Liver (tissue), 9 donors: ENCODE data around the gene KIAA1755. TPM values are rescaled to one million over a fixed set of nuclear protein-coding genes. Genes with fewer than 3 reads are reported as not detected.

Source experiments
- DNase-seq: peaks from one replicate; pipeline ENCODE4 v3.0.0-alpha.2; 2017; ENCODE audit warnings: low spot score
- H3K27ac ChIP-seq, 2 donors: one replicate each; pipeline ENCODE4 v1.7.0; 2013; ENCODE audit warnings: inconsistent platforms in 2 of 2, low read length in 2 of 2, control low read depth in 1 of 2, low read depth in 1 of 2, mild to moderate bottlenecking in 1 of 2
- H3K27me3 ChIP-seq, 4 donors: one replicate each; pipeline versions ENCODE4 v1.6.1 to v1.7.0; 2013; ENCODE audit warnings: low read length in 3 of 4, inconsistent platforms in 1 of 4, mild to moderate bottlenecking in 1 of 4, moderate library complexity in 1 of 4; ENCODE audit not compliant: control insufficient read depth in 4 of 4, insufficient read depth in 4 of 4
- H3K36me3 ChIP-seq, 4 donors: one replicate each; pipeline versions ENCODE4 v1.6.1 to v1.7.0; 2013; ENCODE audit warnings: low read length in 3 of 4, mild to moderate bottlenecking in 3 of 4, low read depth in 1 of 4, moderate library complexity in 1 of 4; ENCODE audit not compliant: control insufficient read depth in 4 of 4, insufficient read depth in 3 of 4
- H3K4me1 ChIP-seq, 4 donors: one replicate each; pipeline versions ENCODE4 v1.6.1 to v1.7.0; 2013; ENCODE audit warnings: low read length in 3 of 4, mild to moderate bottlenecking in 3 of 4, moderate library complexity in 1 of 4; ENCODE audit not compliant: control insufficient read depth in 4 of 4, insufficient read depth in 4 of 4
- H3K4me3 ChIP-seq, 3 donors: one replicate each; pipeline versions ENCODE4 v1.6.1 to v1.7.0; 2013; ENCODE audit warnings: low read length in 3 of 3, control low read depth in 1 of 3, low read depth in 1 of 3, mild to moderate bottlenecking in 1 of 3
- H3K9ac ChIP-seq, 2 donors: one replicate each; pipeline ENCODE4 v1.7.0; 2013; ENCODE audit warnings: low read length in 2 of 2, mild to moderate bottlenecking in 2 of 2, moderate library complexity in 2 of 2, control low read depth in 1 of 2, low read depth in 1 of 2
- H3K9me3 ChIP-seq, 4 donors: one replicate each; pipeline versions ENCODE4 v1.6.1 to v1.7.0; 2013; ENCODE audit warnings: low read length in 3 of 4; ENCODE audit not compliant: control insufficient read depth in 4 of 4
- EGR1 ChIP-seq, 2 donors: IDR thresholded peaks; 2 replicates each; pipeline ENCODE4 v1.6.1; 2016 to 2018; ENCODE audit warnings: antibody characterized with exemption in 2 of 2, low read depth in 2 of 2
- FOXA1 ChIP-seq: IDR thresholded peaks from 2 replicates; pipeline ENCODE4 v1.6.1; 2016; ENCODE audit warnings: antibody characterized with exemption
- FOXA2 ChIP-seq: IDR thresholded peaks from 2 replicates; pipeline ENCODE4 v1.6.1; 2016; ENCODE audit warnings: antibody characterized with exemption
- GABPA ChIP-seq, 2 donors: IDR thresholded peaks in 1 of 2; conservative IDR thresholded peaks in 1 of 2; 2 replicates each; pipeline ENCODE4 v1.6.1; 2016; ENCODE audit warnings: antibody characterized with exemption in 2 of 2, mild to moderate bottlenecking in 1 of 2, moderate library complexity in 1 of 2
- HNF4A ChIP-seq, 2 donors: conservative IDR thresholded peaks; 2 replicates each; pipeline ENCODE4 v1.6.1; 2016; ENCODE audit warnings: antibody characterized with exemption in 2 of 2, mild to moderate bottlenecking in 2 of 2
- HNF4G ChIP-seq: IDR thresholded peaks from 2 replicates; pipeline ENCODE4 v1.6.1; 2016; ENCODE audit warnings: antibody characterized with exemption
- JUND ChIP-seq, 2 donors: IDR thresholded peaks; 2 replicates each; pipeline ENCODE4 v1.6.1; 2016; ENCODE audit warnings: antibody characterized with exemption in 2 of 2
- NR2F2 ChIP-seq: IDR thresholded peaks from 2 replicates; pipeline ENCODE4 v1.6.1; 2016; ENCODE audit warnings: antibody characterized with exemption
- RAD21 ChIP-seq, 2 donors: IDR thresholded peaks; 2 replicates each; pipeline ENCODE4 v1.6.1; 2016; ENCODE audit warnings: antibody characterized with exemption in 2 of 2, mild to moderate bottlenecking in 2 of 2
- RXRA ChIP-seq, 2 donors: IDR thresholded peaks; 2 replicates each; pipeline ENCODE4 v1.6.1; 2017 to 2018; ENCODE audit warnings: antibody characterized with exemption in 2 of 2, mild to moderate bottlenecking in 1 of 2
- SP1 ChIP-seq: IDR thresholded peaks from 2 replicates; pipeline ENCODE4 v1.6.1; 2018; ENCODE audit warnings: antibody characterized with exemption, mild to moderate bottlenecking
- TAF1 ChIP-seq: conservative IDR thresholded peaks from 2 replicates; pipeline ENCODE4 v1.6.1; 2016; ENCODE audit warnings: antibody characterized with exemption, mild to moderate bottlenecking
- YY1 ChIP-seq: IDR thresholded peaks from 2 replicates; pipeline ENCODE4 v1.6.1; 2016; ENCODE audit warnings: antibody characterized with exemption, mild to moderate bottlenecking
- WGBS: extraction: QIAGEN DNeasy Blood & Tissue Kit; methylation state at CpG from one replicate; pipeline ENCODE4 v1.1.7; 2013; 5-methylcytosine and 5-hydroxymethylcytosine counted together
- polyA plus RNA-seq, 2 donors: library from polyadenylated mRNA; stranded (reverse) in 1 of 2; unstranded in 1 of 2; fragments of 200-250 nt in 1 of 2; fragments of >200 nt in 1 of 2; fragmentation: Nextera tagmentation in 1 of 2; extraction: Ambion mirVana in 1 of 2; gene quantifications; one replicate each; pipeline versions ENCODE4 v1.2.1 to v1.2.3, GENCODE V29; 2013 to 2015
- total RNA-seq, 2 donors: library from RNA; depleted of rRNA; stranded (reverse); fragments of >200 nt; gene quantifications; one replicate each; pipeline ENCODE4 v1.2.3, GENCODE V29; 2014
- TF ChIP-seq, protein P1 (sequence below): IDR thresholded peaks from 2 replicates; pipeline ENCODE4 v1.6.1; 2016; ENCODE audit warnings: antibody characterized with exemption
- TF ChIP-seq, protein P2 (sequence below): IDR thresholded peaks from 2 replicates; pipeline ENCODE4 v1.6.1; 2016; ENCODE audit warnings: antibody characterized with exemption
- TF ChIP-seq, protein P3 (sequence below): fragments of 150-350 bp; IDR thresholded peaks from 2 replicates; pipeline ENCODE4 v1.5.1; 2017; ENCODE audit warnings: improper control_type of control experiment, low read depth, low read length; ENCODE audit not compliant: missing input control
- TF ChIP-seq, protein P4 (sequence below): IDR thresholded peaks from 2 replicates; pipeline ENCODE4 v1.6.1; 2016; ENCODE audit warnings: antibody characterized with exemption, mild to moderate bottlenecking
- TF ChIP-seq, protein P5 (sequence below): IDR thresholded peaks from 2 replicates; pipeline ENCODE4 v1.6.1; 2016; ENCODE audit warnings: antibody characterized with exemption
- donor health status: healthy.
- donor health status: healthy.
- donor health status: healthy.
- donor health status: healthy.
- donor health status: healthy.

The KIAA1755 gene
- total and polyA plus RNA-seq, 4 donors: 0.09 to 1.4 (median 0.81) TPM

DNA sequence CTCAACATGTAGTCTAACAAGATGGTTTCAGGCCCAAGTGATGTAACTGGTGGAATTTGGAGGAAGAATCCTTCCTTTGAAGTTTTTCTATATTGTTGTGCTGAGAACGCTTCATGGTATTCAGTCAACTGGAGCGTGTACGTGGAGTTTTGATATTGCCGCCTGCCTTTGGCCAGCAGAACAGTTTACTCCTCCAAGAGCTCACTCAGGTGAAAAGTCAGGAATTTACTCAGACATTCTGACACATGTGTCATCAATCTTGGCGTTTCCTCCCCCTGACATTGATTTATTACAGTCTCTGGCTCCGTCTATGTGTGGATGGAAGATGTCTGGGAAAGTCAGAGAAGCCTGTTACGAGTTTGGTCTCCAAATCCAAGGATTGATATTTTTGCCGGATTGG is 76.4 kb downstream of the KIAA1755 start:
- no peak overlapping the region for H3K4me3 ChIP-seq
- DNase-seq: no peak
- WGBS: 75% methylated on average over 8 of the region's 8 CpGs
- no peak for TF ChIP-seq RXRA (IDR thresholded peaks at IDR 0.05)
- TF ChIP-seq, protein P1, sequence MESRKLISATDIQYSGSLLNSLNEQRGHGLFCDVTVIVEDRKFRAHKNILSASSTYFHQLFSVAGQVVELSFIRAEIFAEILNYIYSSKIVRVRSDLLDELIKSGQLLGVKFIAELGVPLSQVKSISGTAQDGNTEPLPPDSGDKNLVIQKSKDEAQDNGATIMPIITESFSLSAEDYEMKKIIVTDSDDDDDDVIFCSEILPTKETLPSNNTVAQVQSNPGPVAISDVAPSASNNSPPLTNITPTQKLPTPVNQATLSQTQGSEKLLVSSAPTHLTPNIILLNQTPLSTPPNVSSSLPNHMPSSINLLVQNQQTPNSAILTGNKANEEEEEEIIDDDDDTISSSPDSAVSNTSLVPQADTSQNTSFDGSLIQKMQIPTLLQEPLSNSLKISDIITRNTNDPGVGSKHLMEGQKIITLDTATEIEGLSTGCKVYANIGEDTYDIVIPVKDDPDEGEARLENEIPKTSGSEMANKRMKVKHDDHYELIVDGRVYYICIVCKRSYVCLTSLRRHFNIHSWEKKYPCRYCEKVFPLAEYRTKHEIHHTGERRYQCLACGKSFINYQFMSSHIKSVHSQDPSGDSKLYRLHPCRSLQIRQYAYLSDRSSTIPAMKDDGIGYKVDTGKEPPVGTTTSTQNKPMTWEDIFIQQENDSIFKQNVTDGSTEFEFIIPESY: no peak
- TF ChIP-seq, protein P2, sequence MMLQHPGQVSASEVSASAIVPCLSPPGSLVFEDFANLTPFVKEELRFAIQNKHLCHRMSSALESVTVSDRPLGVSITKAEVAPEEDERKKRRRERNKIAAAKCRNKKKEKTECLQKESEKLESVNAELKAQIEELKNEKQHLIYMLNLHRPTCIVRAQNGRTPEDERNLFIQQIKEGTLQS: no peak
- TF ChIP-seq HNF4A (conservative IDR thresholded peaks at IDR 0.05): no peak
- no peak for TF ChIP-seq HNF4G
- TF ChIP-seq JUND (IDR thresholded peaks at IDR 0.05): no peak
- no peak for TF ChIP-seq EGR1 (IDR thresholded peaks at IDR 0.05; ENCODE audit: low read depth in 2 of 2)
- TF ChIP-seq, protein P3, sequence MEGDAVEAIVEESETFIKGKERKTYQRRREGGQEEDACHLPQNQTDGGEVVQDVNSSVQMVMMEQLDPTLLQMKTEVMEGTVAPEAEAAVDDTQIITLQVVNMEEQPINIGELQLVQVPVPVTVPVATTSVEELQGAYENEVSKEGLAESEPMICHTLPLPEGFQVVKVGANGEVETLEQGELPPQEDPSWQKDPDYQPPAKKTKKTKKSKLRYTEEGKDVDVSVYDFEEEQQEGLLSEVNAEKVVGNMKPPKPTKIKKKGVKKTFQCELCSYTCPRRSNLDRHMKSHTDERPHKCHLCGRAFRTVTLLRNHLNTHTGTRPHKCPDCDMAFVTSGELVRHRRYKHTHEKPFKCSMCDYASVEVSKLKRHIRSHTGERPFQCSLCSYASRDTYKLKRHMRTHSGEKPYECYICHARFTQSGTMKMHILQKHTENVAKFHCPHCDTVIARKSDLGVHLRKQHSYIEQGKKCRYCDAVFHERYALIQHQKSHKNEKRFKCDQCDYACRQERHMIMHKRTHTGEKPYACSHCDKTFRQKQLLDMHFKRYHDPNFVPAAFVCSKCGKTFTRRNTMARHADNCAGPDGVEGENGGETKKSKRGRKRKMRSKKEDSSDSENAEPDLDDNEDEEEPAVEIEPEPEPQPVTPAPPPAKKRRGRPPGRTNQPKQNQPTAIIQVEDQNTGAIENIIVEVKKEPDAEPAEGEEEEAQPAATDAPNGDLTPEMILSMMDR: no peak
- TF ChIP-seq TAF1: no peak
- TF ChIP-seq, protein P4, sequence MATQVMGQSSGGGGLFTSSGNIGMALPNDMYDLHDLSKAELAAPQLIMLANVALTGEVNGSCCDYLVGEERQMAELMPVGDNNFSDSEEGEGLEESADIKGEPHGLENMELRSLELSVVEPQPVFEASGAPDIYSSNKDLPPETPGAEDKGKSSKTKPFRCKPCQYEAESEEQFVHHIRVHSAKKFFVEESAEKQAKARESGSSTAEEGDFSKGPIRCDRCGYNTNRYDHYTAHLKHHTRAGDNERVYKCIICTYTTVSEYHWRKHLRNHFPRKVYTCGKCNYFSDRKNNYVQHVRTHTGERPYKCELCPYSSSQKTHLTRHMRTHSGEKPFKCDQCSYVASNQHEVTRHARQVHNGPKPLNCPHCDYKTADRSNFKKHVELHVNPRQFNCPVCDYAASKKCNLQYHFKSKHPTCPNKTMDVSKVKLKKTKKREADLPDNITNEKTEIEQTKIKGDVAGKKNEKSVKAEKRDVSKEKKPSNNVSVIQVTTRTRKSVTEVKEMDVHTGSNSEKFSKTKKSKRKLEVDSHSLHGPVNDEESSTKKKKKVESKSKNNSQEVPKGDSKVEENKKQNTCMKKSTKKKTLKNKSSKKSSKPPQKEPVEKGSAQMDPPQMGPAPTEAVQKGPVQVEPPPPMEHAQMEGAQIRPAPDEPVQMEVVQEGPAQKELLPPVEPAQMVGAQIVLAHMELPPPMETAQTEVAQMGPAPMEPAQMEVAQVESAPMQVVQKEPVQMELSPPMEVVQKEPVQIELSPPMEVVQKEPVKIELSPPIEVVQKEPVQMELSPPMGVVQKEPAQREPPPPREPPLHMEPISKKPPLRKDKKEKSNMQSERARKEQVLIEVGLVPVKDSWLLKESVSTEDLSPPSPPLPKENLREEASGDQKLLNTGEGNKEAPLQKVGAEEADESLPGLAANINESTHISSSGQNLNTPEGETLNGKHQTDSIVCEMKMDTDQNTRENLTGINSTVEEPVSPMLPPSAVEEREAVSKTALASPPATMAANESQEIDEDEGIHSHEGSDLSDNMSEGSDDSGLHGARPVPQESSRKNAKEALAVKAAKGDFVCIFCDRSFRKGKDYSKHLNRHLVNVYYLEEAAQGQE: no peak
- TF ChIP-seq, protein P5, sequence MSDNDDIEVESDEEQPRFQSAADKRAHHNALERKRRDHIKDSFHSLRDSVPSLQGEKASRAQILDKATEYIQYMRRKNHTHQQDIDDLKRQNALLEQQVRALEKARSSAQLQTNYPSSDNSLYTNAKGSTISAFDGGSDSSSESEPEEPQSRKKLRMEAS: no peak
- no peak for TF ChIP-seq FOXA1
- no peak for TF ChIP-seq SP1
- TF ChIP-seq FOXA2: no peak
- TF ChIP-seq YY1: no peak
- TF ChIP-seq GABPA (IDR thresholded peaks at IDR 0.05 in 1 of 2, conservative IDR thresholded peaks at IDR 0.05 in 1 of 2): no peak
- no peak for TF ChIP-seq RAD21 (IDR thresholded peaks at IDR 0.05)
- no peak for TF ChIP-seq NR2F2
- H3K36me3 ChIP-seq: no peaks in the 10 kb centered on the region
- no peak overlapping the region for H3K9ac ChIP-seq
- H3K4me1 ChIP-seq: no peaks in the 10 kb centered on the region
- H3K27ac ChIP-seq: no peak overlapping the region
- no peaks in the 10 kb centered on the region for H3K27me3 ChIP-seq
- no peaks in the 10 kb centered on the region for H3K9me3 ChIP-seq
